IPS-18c (cell line): ENCODE data around the gene RPA4.

Experiments used
- H3K4me3 ChIP-seq: 2 replicates; pipeline ENCODE4 v1.7.0; 2013; ENCODE audit warnings: low read depth, mild to moderate bottlenecking, low read length, moderate library complexity; ENCODE audit not compliant: insufficient read depth
- H3K9me3 ChIP-seq: one replicate; pipeline ENCODE4 v1.6.1; 2013; ENCODE audit warnings: mild to moderate bottlenecking, low read length, moderate library complexity; ENCODE audit not compliant: control insufficient read depth, insufficient read depth

RPA4 gene

GRCh38 chrX:96919672-96920071 lies 36.0 kb downstream of the RPA4 start:
- H3K4me3 ChIP-seq, result no peak overlapping the region
- no peaks in the 10 kb centered on the region for H3K9me3 ChIP-seq

GRCh38 chrX:96924581-96924980 lies 40.9 kb downstream of the RPA4 start:
- H3K4me3 ChIP-seq, result no peak overlapping the region
- no peaks in the 10 kb centered on the region for H3K9me3 ChIP-seq

DNA sequence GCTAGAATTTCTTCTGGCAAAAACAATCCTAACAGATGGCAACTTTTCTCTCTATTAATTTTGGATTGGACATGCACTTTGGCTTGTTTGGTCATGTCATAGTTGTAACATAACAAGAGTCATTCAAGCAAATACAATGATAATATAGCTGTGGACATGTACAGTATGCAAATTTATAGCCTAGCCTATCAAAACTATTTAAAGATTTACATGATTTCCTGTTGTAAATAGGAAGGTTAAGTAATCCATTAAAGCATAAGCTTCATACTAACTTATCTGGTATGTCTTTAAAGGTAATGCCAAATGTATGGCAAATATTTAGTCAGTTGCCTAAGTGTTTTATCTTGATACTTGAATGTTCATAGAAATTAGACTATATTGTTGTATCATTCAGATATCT lies 45.3 kb downstream of the RPA4 start:
- Histone ChIP-seq H3K4me3 (no peak overlapping the region), H3K9me3 (no peaks in the 10 kb centered on the region)
